ENCODE results near the gene TMEM178B.

DNA sequence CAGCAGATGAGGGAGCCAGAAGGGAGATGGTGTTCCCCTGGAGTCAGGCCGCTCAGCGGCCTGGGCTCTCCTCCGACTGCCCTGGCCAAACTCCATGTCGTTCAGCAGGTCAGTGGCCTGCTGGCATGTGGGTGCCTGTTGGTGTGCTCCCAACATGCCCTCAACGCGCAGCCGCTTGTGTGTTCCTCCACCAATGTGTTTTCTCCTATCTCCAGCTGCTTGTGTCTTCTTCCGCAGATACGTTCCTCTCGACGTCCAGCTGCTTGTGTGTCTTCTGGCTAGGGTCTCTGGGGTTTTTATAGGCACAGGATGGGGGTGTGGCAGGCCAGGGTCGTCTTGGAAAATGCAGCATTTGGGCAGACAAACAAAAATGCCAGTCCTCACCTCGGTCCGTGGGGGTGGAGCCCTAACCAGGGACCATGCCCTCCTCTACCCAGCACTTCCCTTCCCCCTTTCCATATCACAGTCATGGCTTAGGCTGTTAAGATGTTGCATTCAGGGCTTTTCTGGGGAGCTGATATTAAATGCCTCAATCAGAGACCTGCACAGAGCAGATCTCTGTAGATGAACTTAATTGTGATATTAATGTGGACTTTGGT is 111.6 kb downstream of the TMEM178B start:
- TF ChIP-seq, protein P1, sequence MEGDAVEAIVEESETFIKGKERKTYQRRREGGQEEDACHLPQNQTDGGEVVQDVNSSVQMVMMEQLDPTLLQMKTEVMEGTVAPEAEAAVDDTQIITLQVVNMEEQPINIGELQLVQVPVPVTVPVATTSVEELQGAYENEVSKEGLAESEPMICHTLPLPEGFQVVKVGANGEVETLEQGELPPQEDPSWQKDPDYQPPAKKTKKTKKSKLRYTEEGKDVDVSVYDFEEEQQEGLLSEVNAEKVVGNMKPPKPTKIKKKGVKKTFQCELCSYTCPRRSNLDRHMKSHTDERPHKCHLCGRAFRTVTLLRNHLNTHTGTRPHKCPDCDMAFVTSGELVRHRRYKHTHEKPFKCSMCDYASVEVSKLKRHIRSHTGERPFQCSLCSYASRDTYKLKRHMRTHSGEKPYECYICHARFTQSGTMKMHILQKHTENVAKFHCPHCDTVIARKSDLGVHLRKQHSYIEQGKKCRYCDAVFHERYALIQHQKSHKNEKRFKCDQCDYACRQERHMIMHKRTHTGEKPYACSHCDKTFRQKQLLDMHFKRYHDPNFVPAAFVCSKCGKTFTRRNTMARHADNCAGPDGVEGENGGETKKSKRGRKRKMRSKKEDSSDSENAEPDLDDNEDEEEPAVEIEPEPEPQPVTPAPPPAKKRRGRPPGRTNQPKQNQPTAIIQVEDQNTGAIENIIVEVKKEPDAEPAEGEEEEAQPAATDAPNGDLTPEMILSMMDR (IDR thresholded peaks at IDR 0.05) = no peak
- TF ChIP-seq POLR2A (IDR thresholded peaks at IDR 0.05) = no peak
